Measurements from ENCODE around the gene VPS13C. TPM values are rescaled to one million over a fixed set of nuclear protein-coding genes. Genes with fewer than 3 reads are reported as not detected.
A peak's percentile ranks its signal among the peaks of the same experiment; 100 is the strongest.

The VPS13C gene
- polyA plus RNA-seq, 4 donors = 33.6 to 59.9 (median 41.1) TPM

- peak in 1 of 4 donors; percentile 13 for DNase-seq (ENCODE audit: low read depth in 4 of 4, low spot score in 2 of 4)
These were observed 188.2 kb downstream of the VPS13C start for GRCh38 chr15:61871926-61872522.

- no peak for DNase-seq (ENCODE audit: low read depth in 4 of 4, low spot score in 2 of 4)
These were observed 190.6 kb downstream of the VPS13C start for GRCh38 chr15:61869656-61870055.

- DNase-seq (ENCODE audit: low read depth in 4 of 4, low spot score in 2 of 4) = no peak
These were observed 198.3 kb downstream of the VPS13C start for GRCh38 chr15:61861962-61862361.

- DNase-seq (ENCODE audit: low read depth in 4 of 4, low spot score in 2 of 4) = no peak
These were observed 202.9 kb downstream of the VPS13C start for GRCh38 chr15:61857169-61857829.

- DNase-seq (ENCODE audit: low read depth in 4 of 4, low spot score in 2 of 4) = no peak
These were observed 204.0 kb downstream of the VPS13C start for GRCh38 chr15:61856295-61856694.

- DNase-seq (ENCODE audit: low read depth in 4 of 4, low spot score in 2 of 4) = no peak
These were observed 207.1 kb downstream of the VPS13C start for GRCh38 chr15:61853195-61853594.

- DNase-seq (ENCODE audit: low read depth in 4 of 4, low spot score in 2 of 4) = no peak
These were observed 208.3 kb downstream of the VPS13C start for GRCh38 chr15:61851955-61852354.

- no peak for DNase-seq (ENCODE audit: low read depth in 4 of 4, low spot score in 2 of 4)
These were observed 210.8 kb downstream of the VPS13C start for GRCh38 chr15:61849447-61849846.

GRCh38 chr15:61841466-61841865 is 218.8 kb downstream of the VPS13C start:
- DNase-seq (ENCODE audit: low read depth in 4 of 4, low spot score in 2 of 4) = no peak

GRCh38 chr15:61840090-61840489 is 220.2 kb downstream of the VPS13C start:
- DNase-seq (ENCODE audit: low read depth in 4 of 4, low spot score in 2 of 4) = no peak

GRCh38 chr15:61839546-61839945 is 220.7 kb downstream of the VPS13C start:
- DNase-seq (ENCODE audit: low read depth in 4 of 4, low spot score in 2 of 4) = no peak

GRCh38 chr15:61835496-61836106 is 224.6 kb downstream of the VPS13C start:
- DNase-seq (ENCODE audit: low read depth in 4 of 4, low spot score in 2 of 4) = peak in 2 of 4 donors; percentile 6 to 44

- no peak for DNase-seq (ENCODE audit: low read depth in 4 of 4, low spot score in 2 of 4)
These were observed 225.2 kb downstream of the VPS13C start for GRCh38 chr15:61835029-61835428.

GRCh38 chr15:61834076-61834697 is 226.1 kb downstream of the VPS13C start:
- peak; percentile 27 to 74 (median 52) for DNase-seq (ENCODE audit: low read depth in 4 of 4, low spot score in 2 of 4)

- no peak for DNase-seq (ENCODE audit: low read depth in 4 of 4, low spot score in 2 of 4)
These were observed 228.0 kb downstream of the VPS13C start for GRCh38 chr15:61832223-61832622.

- DNase-seq (ENCODE audit: low read depth in 4 of 4, low spot score in 2 of 4) = no peak
These were observed 228.7 kb downstream of the VPS13C start for GRCh38 chr15:61831505-61831921.

- no peak for DNase-seq (ENCODE audit: low read depth in 4 of 4, low spot score in 2 of 4)
These were observed 229.5 kb downstream of the VPS13C start for GRCh38 chr15:61830536-61831330.

- no peak for DNase-seq (ENCODE audit: low read depth in 4 of 4, low spot score in 2 of 4)
These were observed 230.7 kb downstream of the VPS13C start for GRCh38 chr15:61829514-61829889.

- DNase-seq (ENCODE audit: low read depth in 4 of 4, low spot score in 2 of 4) = no peak
These were observed 231.3 kb downstream of the VPS13C start for GRCh38 chr15:61828860-61829513.

- no peak for DNase-seq (ENCODE audit: low read depth in 4 of 4, low spot score in 2 of 4)
These were observed 232.2 kb downstream of the VPS13C start for GRCh38 chr15:61828008-61828407.

Data from left renal cortex interstitium (tissue), 4 donors.